ENCODE measurements around the gene SEC31A.

- TF ChIP-seq CTCF (IDR thresholded peaks at IDR 0.05) (no peak), POLR2A (IDR thresholded peaks at IDR 0.05) (no peak)
These were observed 113.9 kb downstream of the SEC31A start for GRCh38 chr4:82776925-82777542.

Measured in adrenal gland (tissue), 5 donors.